HepG2 (cell line): ENCODE data around the gene BCAS1. TPM values are rescaled to one million over a fixed set of nuclear protein-coding genes. Genes with fewer than 3 reads are reported as not detected.

Experiments used
- ARNT2 ChIP-seq: sonication (generic); formaldehyde crosslinking; IDR thresholded peaks from 2 replicates; pipeline ENCODE4 v1.8.0; 2022; ENCODE audit warnings: mild to moderate bottlenecking, low read depth, missing genetic modification reagents, moderate library complexity
- ATF7 ChIP-seq, 2 experiments: fragments of 450-650 bp in 1 of 2; sonication (generic) in 1 of 2; formaldehyde crosslinking in 1 of 2; IDR thresholded peaks; 2 replicates each; pipeline versions ENCODE4 v1.4.0 to v1.6.1; 2016 to 2020; ENCODE audit warnings: antibody characterized with exemption in 1 of 2, mild to moderate bottlenecking in 1 of 2, missing genetic modification reagents in 1 of 2
- CREB3 ChIP-seq: sonication (generic); formaldehyde crosslinking; IDR thresholded peaks from 2 replicates; pipeline ENCODE4 v1.5.0; 2020; ENCODE audit warnings: missing genetic modification reagents
- EZH2 ChIP-seq: conservative IDR thresholded peaks from 2 replicates; pipeline ENCODE4 v1.6.1; 2012; ENCODE audit warnings: mild to moderate bottlenecking, low read depth, low read length, moderate library complexity
- FOXA1 ChIP-seq, 2 experiments: fragments of 450-650 bp in 1 of 2; sonication (generic) in 1 of 2; formaldehyde crosslinking in 1 of 2; IDR thresholded peaks; 2 replicates each; pipeline versions ENCODE4 v1.4.0 to v1.6.1; 2016 to 2020; ENCODE audit warnings: missing genetic modification reagents in 1 of 2
- HNRNPUL1 ChIP-seq: fragments of 200-400 bp; formaldehyde crosslinking; IDR thresholded peaks from 2 replicates; pipeline ENCODE4 v1.6.1; 2017; ENCODE audit warnings: low read depth, mild to moderate bottlenecking, low read length, moderate library complexity
- IRF2 ChIP-seq: IDR thresholded peaks from 2 replicates; pipeline ENCODE4 v1.6.1; 2018; ENCODE audit warnings: missing genetic modification reagents, missing compliant biosample characterization
- MLLT10 ChIP-seq: sonication (generic); formaldehyde crosslinking; IDR thresholded peaks from 2 replicates; pipeline ENCODE4 v1.4.0; 2020; ENCODE audit warnings: missing genetic modification reagents
- MZF1 ChIP-seq: sonication (generic); formaldehyde crosslinking; IDR thresholded peaks from 2 replicates; pipeline ENCODE4 v1.8.1; 2023; ENCODE audit warnings: mild to moderate bottlenecking, missing genetic modification reagents, borderline replicate concordance
- PHF21A ChIP-seq: sonication (generic); formaldehyde crosslinking; IDR thresholded peaks from 2 replicates; pipeline ENCODE4 v1.5.0; 2020; ENCODE audit warnings: mild to moderate bottlenecking, missing genetic modification reagents
- RELA ChIP-seq: sonication (generic); formaldehyde crosslinking; IDR thresholded peaks from 2 replicates; pipeline ENCODE4 v1.4.0; 2020; ENCODE audit warnings: missing genetic modification reagents
- SP5 ChIP-seq: IDR thresholded peaks from 2 replicates; pipeline ENCODE4 v1.6.1; 2016; ENCODE audit warnings: low read depth, borderline replicate concordance
- TAF1 ChIP-seq: sonication (generic); formaldehyde crosslinking; IDR thresholded peaks from 2 replicates; pipeline ENCODE4 v1.4.0; 2020; ENCODE audit warnings: missing genetic modification reagents
- TCF7 ChIP-seq: sonication (generic); IDR thresholded peaks from 2 replicates; pipeline ENCODE4 v1.6.1; 2016; ENCODE audit warnings: antibody characterized with exemption, low read depth
- THAP8 ChIP-seq: sonication (generic); formaldehyde crosslinking; IDR thresholded peaks from 2 replicates; pipeline ENCODE4 v1.5.1; 2020; ENCODE audit warnings: missing genetic modification reagents, mild to moderate bottlenecking, borderline replicate concordance
- THYN1 ChIP-seq: sonication (generic); formaldehyde crosslinking; IDR thresholded peaks from 2 replicates; pipeline ENCODE4 v1.8.1; 2023; ENCODE audit warnings: low read depth, mild to moderate bottlenecking, moderate library complexity, missing genetic modification reagents, borderline replicate concordance
- TOPORS ChIP-seq: sonication (generic); formaldehyde crosslinking; IDR thresholded peaks from 2 replicates; pipeline ENCODE4 v1.8.0; 2023; ENCODE audit warnings: mild to moderate bottlenecking, missing genetic modification reagents
- ZKSCAN1 ChIP-seq: fragments of 150-350 bp; IDR thresholded peaks from 2 replicates; pipeline ENCODE4 v1.6.1; 2014; ENCODE audit warnings: low read length
- ZKSCAN8 ChIP-seq: IDR thresholded peaks from 2 replicates; pipeline ENCODE4 v1.6.1; 2016; ENCODE audit warnings: borderline replicate concordance, missing genetic modification reagents, missing compliant biosample characterization
- ZNF335 ChIP-seq: sonication (generic); formaldehyde crosslinking; IDR thresholded peaks from 2 replicates; pipeline ENCODE4 v1.4.0; 2020; ENCODE audit warnings: missing genetic modification reagents
- ZNF441 ChIP-seq: sonication (generic); formaldehyde crosslinking; IDR thresholded peaks from 2 replicates; pipeline ENCODE4 v1.7.0; 2021; ENCODE audit warnings: missing genetic modification reagents, borderline replicate concordance
- ZNF567 ChIP-seq: sonication (generic); formaldehyde crosslinking; IDR thresholded peaks from 2 replicates; pipeline ENCODE4 v1.8.1; 2023; ENCODE audit warnings: mild to moderate bottlenecking, missing genetic modification reagents, borderline replicate concordance
- ZNF720 ChIP-seq: sonication (generic); formaldehyde crosslinking; IDR thresholded peaks from 2 replicates; pipeline ENCODE4 v1.4.0; 2020; ENCODE audit warnings: missing genetic modification reagents
- ZSCAN12 ChIP-seq: sonication (generic); formaldehyde crosslinking; IDR thresholded peaks from 2 replicates; pipeline ENCODE4 v1.9.0; 2021; ENCODE audit warnings: mild to moderate bottlenecking, missing genetic modification reagents
- polyA plus RNA-seq, 8 experiments: library from polyadenylated mRNA; depleted of rRNA in 3 of 8; stranded (reverse) in 7 of 8; unstranded in 1 of 8; fragments of >200 nt; fragmentation: Illumina TruSeq in 4 of 8; extraction: Trizol in 4 of 8; gene quantifications; 2 replicates each; pipeline versions ENCODE4 v1.2.1 to v1.2.3, GENCODE V29; 2011 to 2016; ENCODE audit warnings: low read depth in 4 of 8, missing spikeins in 1 of 8, mixed read lengths in 1 of 8; ENCODE audit not compliant: insufficient read depth in 1 of 8
- total RNA-seq, 5 experiments: library from RNA; depleted of rRNA; stranded (reverse); fragments of >200 nt; fragmentation: Illumina TruSeq; extraction: Trizol; gene quantifications; 2 replicates each; pipeline ENCODE4 v1.2.3, GENCODE V29; 2016; ENCODE audit warnings: low read depth in 1 of 5
- TF ChIP-seq, protein P1 (sequence below): sonication (generic); formaldehyde crosslinking; IDR thresholded peaks from 2 replicates; pipeline ENCODE4 v1.9.0; 2022; ENCODE audit warnings: low read depth, missing genetic modification reagents
- TF ChIP-seq, protein P2 (sequence below): IDR thresholded peaks from 2 replicates; pipeline ENCODE4 v1.6.1; 2016; ENCODE audit warnings: missing biosample characterization, missing genetic modification reagents, low read depth

The BCAS1 gene
- total and polyA plus RNA-seq, 2 of the 13 experiments (the other 11 are each of a cell fraction or from before 2014, with no cell fraction given), result 0.55 to 0.91 TPM

GRCh38 chr20:54067606-54068174 lies 2.7 kb downstream of the BCAS1 start (continued):
- peak; percentile 85 for TF ChIP-seq ZKSCAN8 (CRISPR knock-in tag)
- peak; percentile 83 for TF ChIP-seq ZNF441 (CRISPR knock-in tag)
- TF ChIP-seq, protein P1, sequence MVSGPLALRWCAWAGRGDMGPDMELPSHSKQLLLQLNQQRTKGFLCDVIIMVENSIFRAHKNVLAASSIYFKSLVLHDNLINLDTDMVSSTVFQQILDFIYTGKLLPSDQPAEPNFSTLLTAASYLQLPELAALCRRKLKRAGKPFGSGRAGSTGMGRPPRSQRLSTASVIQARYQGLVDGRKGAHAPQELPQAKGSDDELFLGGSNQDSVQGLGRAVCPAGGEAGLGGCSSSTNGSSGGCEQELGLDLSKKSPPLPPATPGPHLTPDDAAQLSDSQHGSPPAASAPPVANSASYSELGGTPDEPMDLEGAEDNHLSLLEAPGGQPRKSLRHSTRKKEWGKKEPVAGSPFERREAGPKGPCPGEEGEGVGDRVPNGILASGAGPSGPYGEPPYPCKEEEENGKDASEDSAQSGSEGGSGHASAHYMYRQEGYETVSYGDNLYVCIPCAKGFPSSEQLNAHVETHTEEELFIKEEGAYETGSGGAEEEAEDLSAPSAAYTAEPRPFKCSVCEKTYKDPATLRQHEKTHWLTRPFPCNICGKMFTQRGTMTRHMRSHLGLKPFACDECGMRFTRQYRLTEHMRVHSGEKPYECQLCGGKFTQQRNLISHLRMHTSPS, result peak; percentile 99
- peak; percentile 82 for TF ChIP-seq IRF2 (CRISPR knock-in tag)
- TF ChIP-seq FOXA1 (IDR thresholded peaks at IDR 0.05), result peak; percentile 96
- TF ChIP-seq FOXA1 (CRISPR knock-in tag; IDR thresholded peaks at IDR 0.05), result peak; percentile 99
- TF ChIP-seq MZF1 (CRISPR knock-in tag), result no peak
- TF ChIP-seq RELA (CRISPR knock-in tag), result peak; percentile 86
- peak; percentile 81; the same call in 1 of the 2 replicates for TF ChIP-seq ZNF335 (CRISPR knock-in tag)
- no peak for TF ChIP-seq EZH2
- no peak for TF ChIP-seq MLLT10 (CRISPR knock-in tag)
- peak; percentile 42; the same call in 1 of the 2 replicates for TF ChIP-seq TAF1 (CRISPR knock-in tag)
- peak; percentile 84 for TF ChIP-seq SP5 (CRISPR knock-in tag)
- TF ChIP-seq HNRNPUL1, result no peak
- no peak for TF ChIP-seq ZNF720 (CRISPR knock-in tag)
- TF ChIP-seq ATF7 (IDR thresholded peaks at IDR 0.05), result peak; percentile 78
- peak; percentile 91 for TF ChIP-seq ATF7 (CRISPR knock-in tag; IDR thresholded peaks at IDR 0.05)
- TF ChIP-seq TOPORS (CRISPR knock-in tag), result no peak
- no peak for TF ChIP-seq CREB3
- no peak for TF ChIP-seq THYN1 (CRISPR knock-in tag)
- TF ChIP-seq ZNF567, result peak; percentile 88; the same call in 1 of the 2 replicates
- TF ChIP-seq TCF7, result peak; percentile 64
- peak; percentile 30; the same call in 1 of the 2 replicates for TF ChIP-seq ARNT2
- peak; percentile 71 for TF ChIP-seq ZKSCAN1
- no peak for TF ChIP-seq ZSCAN12
- TF ChIP-seq THAP8 (CRISPR knock-in tag), result no peak
- peak; percentile 80 for TF ChIP-seq PHF21A (CRISPR knock-in tag)
- TF ChIP-seq, protein P2, sequence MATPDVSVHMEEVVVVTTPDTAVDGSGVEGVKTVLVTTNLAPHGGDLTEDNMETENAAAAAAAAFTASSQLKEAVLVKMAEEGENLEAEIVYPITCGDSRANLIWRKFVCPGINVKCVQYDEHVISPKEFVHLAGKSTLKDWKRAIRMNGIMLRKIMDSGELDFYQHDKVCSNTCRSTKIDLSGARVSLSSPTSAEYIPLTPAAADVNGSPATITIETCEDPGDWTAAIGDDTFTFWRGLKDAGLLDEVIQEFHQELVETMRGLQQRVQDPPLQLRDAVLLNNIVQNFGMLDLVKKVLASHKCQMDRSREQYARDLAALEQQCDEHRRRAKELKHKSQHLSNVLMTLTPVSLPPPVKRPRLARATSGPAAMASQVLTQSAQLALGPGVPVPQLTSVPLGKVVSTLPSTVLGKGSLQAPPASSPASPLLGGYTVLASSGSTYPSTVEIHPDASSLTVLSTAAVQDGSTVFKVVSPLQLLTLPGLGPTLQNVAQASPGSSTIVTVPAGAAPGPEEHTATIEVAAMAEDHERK (CRISPR knock-in tag), result no peak
